ENCODE results near the gene DDX51.

Gene DDX51

GRCh38 chr12:132178801-132179401 lies 34.8 kb upstream of the DDX51 start:
- peak; percentile 33 for DNase-seq

GRCh38 chr12:132178316-132178715 lies 34.2 kb upstream of the DDX51 start:
- DNase-seq: no peak

- DNase-seq: no peak
Measured at GRCh38 chr12:132176920-132177551, 32.9 kb upstream of the DDX51 start.

- no peak for DNase-seq
Measured at GRCh38 chr12:132176385-132176919, 32.3 kb upstream of the DDX51 start.

GRCh38 chr12:132175496-132176384 lies 31.6 kb upstream of the DDX51 start:
- DNase-seq: no peak

- no peak for DNase-seq
Measured at GRCh38 chr12:132174839-132175490, 30.8 kb upstream of the DDX51 start.

GRCh38 chr12:132174015-132174838 lies 30.1 kb upstream of the DDX51 start:
- DNase-seq: no peak

- DNase-seq: no peak
Measured at GRCh38 chr12:132173135-132174014, 29.3 kb upstream of the DDX51 start.

- DNase-seq: no peak
Measured at GRCh38 chr12:132172619-132173018, 28.5 kb upstream of the DDX51 start.

- no peak for DNase-seq
Measured at GRCh38 chr12:132171968-132172521, 27.9 kb upstream of the DDX51 start.

GRCh38 chr12:132171293-132171967 lies 27.3 kb upstream of the DDX51 start:
- DNase-seq: no peak

- no peak for DNase-seq
Measured at GRCh38 chr12:132170637-132171292, 26.6 kb upstream of the DDX51 start.

GRCh38 chr12:132170094-132170636 lies 26.0 kb upstream of the DDX51 start:
- no peak for DNase-seq

GRCh38 chr12:132169376-132169775 lies 25.3 kb upstream of the DDX51 start:
- DNase-seq: no peak

GRCh38 chr12:132168311-132169031 lies 24.4 kb upstream of the DDX51 start:
- no peak for DNase-seq

GRCh38 chr12:132167611-132168310 lies 23.6 kb upstream of the DDX51 start:
- no peak for DNase-seq

GRCh38 chr12:132166801-132167591 lies 22.9 kb upstream of the DDX51 start:
- no peak for DNase-seq

Measured in NCI-H748 treated with DMSO at 0.1 percent for 48 hours (cell line).